Endothelial cell (in vitro differentiated cells): ENCODE measurements around the gene HTR2C. TPM values are rescaled to one million over a fixed set of nuclear protein-coding genes. Genes with fewer than 3 reads are reported as not detected.

Experiments
- DNase-seq: peaks from one replicate; pipeline ENCODE4 v3.0.0; 2021; ENCODE audit warnings: low spot score
- H3K27ac Mint-ChIP-seq: one replicate; pipeline ENCODE4 v1.8.0; 2021; ENCODE audit warnings: mixed read lengths, inconsistent platforms; ENCODE audit not compliant: unreplicated experiment
- H3K27me3 Mint-ChIP-seq: one replicate; pipeline ENCODE4 v1.8.0; 2021; ENCODE audit warnings: mild to moderate bottlenecking, moderate library complexity, mixed read lengths, inconsistent platforms; ENCODE audit not compliant: unreplicated experiment
- H3K36me3 Mint-ChIP-seq: one replicate; pipeline ENCODE4 v1.8.0; 2021; ENCODE audit warnings: mild to moderate bottlenecking, low read depth, mixed read lengths, inconsistent platforms; ENCODE audit not compliant: unreplicated experiment
- H3K4me1 Mint-ChIP-seq: one replicate; pipeline ENCODE4 v1.8.0; 2021; ENCODE audit warnings: mild to moderate bottlenecking, mixed read lengths, inconsistent platforms; ENCODE audit not compliant: unreplicated experiment
- H3K4me3 Mint-ChIP-seq: one replicate; pipeline ENCODE4 v1.8.0; 2021; ENCODE audit warnings: mild to moderate bottlenecking, mixed read lengths, inconsistent platforms; ENCODE audit not compliant: unreplicated experiment
- H3K9me3 Mint-ChIP-seq: one replicate; pipeline ENCODE4 v1.8.0; 2021; ENCODE audit warnings: mixed read lengths, inconsistent platforms; ENCODE audit not compliant: unreplicated experiment
- total RNA-seq: library from RNA; stranded (reverse); fragmentation: NEBNext Ultra II Directional; extraction: Animal tissue kit (Norgen Biotek cat#: 25700); gene quantifications from one replicate; pipeline ENCODE4 v1.2.1, GENCODE V29; 2021; ENCODE audit not compliant: unreplicated experiment
- TF ChIP-seq, protein P1 (sequence below): fragments of 200-600 bp; sonication (generic); IDR thresholded peaks from one replicate; pipeline ENCODE4 v1.5.0; 2021; ENCODE audit warnings: antibody characterized with exemption; ENCODE audit not compliant: unreplicated experiment

HTR2C gene
- total RNA-seq, 1 donor from 2014 or later = 0.10 TPM

DNA sequence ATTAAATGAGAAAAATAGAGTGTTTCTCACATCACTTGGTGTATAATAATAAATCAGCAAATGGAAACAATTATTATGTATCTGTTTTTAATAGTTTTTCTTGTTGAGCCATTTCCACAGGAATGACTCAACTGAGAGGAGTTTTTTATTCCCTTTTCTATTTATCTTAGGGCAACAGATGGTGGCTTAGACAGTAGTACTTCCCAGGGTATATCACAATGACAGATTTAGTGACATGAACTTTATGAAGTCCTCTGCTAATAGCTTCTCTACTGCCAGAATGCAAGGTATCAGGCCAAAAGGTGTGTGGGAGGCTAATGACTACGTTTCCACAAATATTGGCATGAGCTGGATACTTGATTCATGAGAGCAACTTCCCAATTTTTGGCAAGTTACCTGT lies 126.7 kb downstream of the HTR2C start:
- Mint-ChIP-seq H3K27ac (no peak overlapping the region), H3K27me3 (no peaks in the 10 kb centered on the region), H3K4me3 (no peak overlapping the region), H3K36me3 (no peaks in the 10 kb centered on the region), H3K9me3 (no peaks in the 10 kb centered on the region), H3K4me1 (no peaks in the 10 kb centered on the region)
- no peak for DNase-seq
- TF ChIP-seq, protein P1, sequence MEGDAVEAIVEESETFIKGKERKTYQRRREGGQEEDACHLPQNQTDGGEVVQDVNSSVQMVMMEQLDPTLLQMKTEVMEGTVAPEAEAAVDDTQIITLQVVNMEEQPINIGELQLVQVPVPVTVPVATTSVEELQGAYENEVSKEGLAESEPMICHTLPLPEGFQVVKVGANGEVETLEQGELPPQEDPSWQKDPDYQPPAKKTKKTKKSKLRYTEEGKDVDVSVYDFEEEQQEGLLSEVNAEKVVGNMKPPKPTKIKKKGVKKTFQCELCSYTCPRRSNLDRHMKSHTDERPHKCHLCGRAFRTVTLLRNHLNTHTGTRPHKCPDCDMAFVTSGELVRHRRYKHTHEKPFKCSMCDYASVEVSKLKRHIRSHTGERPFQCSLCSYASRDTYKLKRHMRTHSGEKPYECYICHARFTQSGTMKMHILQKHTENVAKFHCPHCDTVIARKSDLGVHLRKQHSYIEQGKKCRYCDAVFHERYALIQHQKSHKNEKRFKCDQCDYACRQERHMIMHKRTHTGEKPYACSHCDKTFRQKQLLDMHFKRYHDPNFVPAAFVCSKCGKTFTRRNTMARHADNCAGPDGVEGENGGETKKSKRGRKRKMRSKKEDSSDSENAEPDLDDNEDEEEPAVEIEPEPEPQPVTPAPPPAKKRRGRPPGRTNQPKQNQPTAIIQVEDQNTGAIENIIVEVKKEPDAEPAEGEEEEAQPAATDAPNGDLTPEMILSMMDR = no peak

DNA sequence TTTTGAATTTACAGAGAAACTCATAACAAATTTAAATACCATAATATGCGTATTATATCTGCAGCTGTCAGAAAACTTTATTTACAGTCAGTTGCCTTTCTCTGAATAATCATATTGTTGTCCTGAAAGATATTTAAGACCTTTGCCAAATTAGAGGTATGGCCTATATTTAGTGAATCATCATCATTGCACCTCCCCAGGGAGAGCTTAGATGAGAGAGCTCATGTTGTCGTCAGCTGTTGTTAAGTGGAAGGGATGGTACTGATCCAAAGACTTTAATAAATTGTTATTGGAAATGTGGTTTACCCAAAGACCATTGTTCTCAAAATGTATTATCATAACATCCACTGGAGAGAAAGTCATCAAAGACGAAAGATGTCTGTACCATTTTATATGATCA lies 128.6 kb downstream of the HTR2C start:
- Mint-ChIP-seq H3K27me3 (no peaks in the 10 kb centered on the region), H3K4me1 (no peaks in the 10 kb centered on the region), H3K4me3 (no peak overlapping the region), H3K9me3 (no peaks in the 10 kb centered on the region), H3K36me3 (no peaks in the 10 kb centered on the region), H3K27ac (no peak overlapping the region)
- DNase-seq = no peak
- TF ChIP-seq, protein P1 = no peak

DNA sequence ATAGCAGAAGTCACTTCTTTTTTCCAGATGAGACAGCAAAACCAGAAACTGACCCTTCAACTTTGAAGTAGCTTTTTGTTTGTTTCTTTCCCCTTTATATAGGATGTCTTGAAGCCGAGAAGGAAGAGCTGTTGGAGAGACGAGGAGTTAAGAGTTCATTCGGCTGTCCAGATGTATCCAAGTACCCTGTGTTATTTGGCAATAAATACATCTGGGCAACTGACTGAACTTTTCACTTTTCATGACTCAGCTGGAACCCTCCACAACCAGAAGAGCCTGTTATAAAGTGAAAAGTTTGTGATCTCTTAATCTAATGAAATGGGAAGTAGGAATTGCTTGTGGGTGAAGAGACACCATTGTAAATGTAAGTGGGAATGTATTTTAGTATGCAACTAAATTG lies 131.2 kb downstream of the HTR2C start:
- no peak overlapping the region for H3K27ac Mint-ChIP-seq
- H3K4me3 Mint-ChIP-seq = no peak overlapping the region
- H3K4me1 Mint-ChIP-seq = no peaks in the 10 kb centered on the region
- TF ChIP-seq, protein P1 = no peak
- H3K9me3 Mint-ChIP-seq = no peaks in the 10 kb centered on the region
- DNase-seq = no peak
- H3K36me3 Mint-ChIP-seq = no peaks in the 10 kb centered on the region
- no peaks in the 10 kb centered on the region for H3K27me3 Mint-ChIP-seq

DNA sequence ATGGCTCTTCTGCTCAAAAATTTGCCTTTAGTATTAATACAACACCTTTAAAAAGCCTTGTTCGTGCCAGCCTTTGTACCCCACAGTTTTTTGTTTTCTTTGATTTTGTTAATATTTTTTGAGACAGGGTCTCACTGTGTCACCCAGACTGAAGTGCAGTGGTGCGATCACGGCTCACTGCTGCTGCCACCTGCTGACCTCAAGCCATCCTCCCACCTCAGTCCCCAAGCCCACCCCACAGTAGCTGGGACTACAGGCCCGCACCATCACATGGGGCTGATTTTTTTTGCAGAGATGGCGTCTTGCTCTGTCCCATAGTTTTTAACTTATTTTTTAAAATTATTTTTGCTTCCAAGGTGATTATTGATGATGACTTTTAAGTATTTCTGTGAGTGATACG lies 134.0 kb downstream of the HTR2C start:
- no peak for DNase-seq
- no peak overlapping the region for H3K27ac Mint-ChIP-seq
- H3K27me3 Mint-ChIP-seq = no peaks in the 10 kb centered on the region
- no peaks in the 10 kb centered on the region for H3K36me3 Mint-ChIP-seq
- TF ChIP-seq, protein P1 = no peak
- H3K4me3 Mint-ChIP-seq = no peak overlapping the region
- H3K9me3 Mint-ChIP-seq = no peaks in the 10 kb centered on the region
- no peaks in the 10 kb centered on the region for H3K4me1 Mint-ChIP-seq

DNA sequence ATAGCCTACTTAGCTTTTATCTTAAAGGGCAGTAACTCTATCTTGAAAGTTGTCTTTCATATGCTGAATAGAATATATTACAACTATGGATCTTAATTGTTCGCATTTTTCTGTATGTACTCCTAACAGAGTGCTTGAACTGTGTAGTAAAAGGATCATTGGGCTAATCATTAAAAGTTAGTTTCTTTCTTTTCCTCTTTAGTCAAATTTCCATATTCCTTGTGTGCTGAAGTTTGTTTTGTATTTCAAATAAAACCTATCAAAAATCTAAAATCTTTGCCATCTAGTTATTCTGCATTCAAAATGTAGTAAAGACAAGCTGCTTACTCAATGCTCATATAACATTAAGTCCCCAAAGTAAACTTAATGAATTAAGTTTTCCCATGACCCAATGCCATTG lies 182.7 kb downstream of the HTR2C start:
- Mint-ChIP-seq H3K4me3 (no peak overlapping the region), H3K27ac (no peak overlapping the region), H3K4me1 (no peaks in the 10 kb centered on the region), H3K27me3 (no peaks in the 10 kb centered on the region), H3K36me3 (no peaks in the 10 kb centered on the region), H3K9me3 (no peaks in the 10 kb centered on the region)
- no peak for DNase-seq
- TF ChIP-seq, protein P1 = no peak
